GM18508 (cell line): Measurements from ENCODE around the gene GLI1.

Source experiments
- ATAC-seq: cut with Tn5 transposase; IDR thresholded peaks from one replicate; pipeline ENCODE4 v1.9.1; 2021; ENCODE audit warnings: moderate number of reproducible peaks; ENCODE audit not compliant: insufficient read depth, unreplicated experiment

Gene GLI1

DNA sequence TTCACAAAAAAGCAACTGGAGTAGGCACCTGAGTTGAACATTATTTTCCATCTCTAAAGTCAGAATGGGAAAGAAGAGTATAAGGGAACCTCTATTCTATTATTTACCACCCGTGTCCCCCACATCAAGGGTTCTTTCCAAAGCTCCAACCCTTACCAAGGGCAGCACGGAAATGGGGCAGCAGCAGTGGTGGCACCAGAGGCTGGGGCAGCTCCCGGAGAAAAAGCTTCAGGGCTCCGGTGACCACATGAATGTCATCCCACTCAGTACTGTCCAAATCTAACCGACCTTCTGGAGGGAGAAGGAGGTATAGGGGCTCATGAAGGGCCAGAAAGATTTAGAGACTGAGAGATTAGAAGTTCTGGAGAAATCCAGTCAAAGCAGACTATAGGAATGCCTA is 14.3 kb downstream of the GLI1 start:
- no peak for ATAC-seq

DNA sequence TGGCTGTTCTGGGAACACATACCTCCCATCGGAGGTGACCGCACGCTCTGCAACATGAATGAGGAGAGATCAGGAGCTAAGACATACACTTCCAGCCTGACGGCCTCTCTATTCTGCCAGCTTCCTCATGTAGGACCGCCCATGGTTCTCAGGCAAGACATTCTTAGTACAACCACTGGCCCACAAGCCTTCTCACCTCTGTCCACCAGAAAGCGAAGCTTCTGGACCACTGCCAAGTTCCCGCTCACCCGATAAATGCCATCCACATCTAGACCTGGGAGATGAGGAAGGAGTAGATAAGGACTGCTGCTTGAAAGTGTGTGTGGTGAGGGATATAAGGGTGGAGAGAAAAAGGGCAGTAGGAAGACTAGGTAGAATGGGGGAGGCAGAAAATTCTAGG is 14.8 kb downstream of the GLI1 start:
- ATAC-seq: no peak

DNA sequence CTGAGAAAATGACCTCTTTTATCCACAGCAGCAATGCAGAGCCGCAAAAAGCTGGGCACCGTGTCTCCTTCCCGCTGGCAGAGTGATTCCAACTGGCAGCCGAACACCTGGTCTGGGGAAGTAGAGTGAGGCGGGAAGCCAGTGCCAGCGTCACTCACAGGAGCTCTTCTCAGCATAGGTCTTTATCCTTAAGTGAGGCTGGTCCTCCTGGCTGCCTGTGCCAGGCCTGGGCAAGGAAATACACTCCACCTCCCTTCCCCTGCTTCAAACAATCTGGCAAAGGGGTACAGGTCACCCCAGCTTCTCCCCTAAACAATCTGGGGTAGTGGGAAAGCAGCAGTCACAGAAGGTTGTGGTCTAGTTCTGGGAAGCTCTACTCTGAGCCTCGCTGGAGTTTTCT is 15.3 kb downstream of the GLI1 start:
- no peak for ATAC-seq

DNA sequence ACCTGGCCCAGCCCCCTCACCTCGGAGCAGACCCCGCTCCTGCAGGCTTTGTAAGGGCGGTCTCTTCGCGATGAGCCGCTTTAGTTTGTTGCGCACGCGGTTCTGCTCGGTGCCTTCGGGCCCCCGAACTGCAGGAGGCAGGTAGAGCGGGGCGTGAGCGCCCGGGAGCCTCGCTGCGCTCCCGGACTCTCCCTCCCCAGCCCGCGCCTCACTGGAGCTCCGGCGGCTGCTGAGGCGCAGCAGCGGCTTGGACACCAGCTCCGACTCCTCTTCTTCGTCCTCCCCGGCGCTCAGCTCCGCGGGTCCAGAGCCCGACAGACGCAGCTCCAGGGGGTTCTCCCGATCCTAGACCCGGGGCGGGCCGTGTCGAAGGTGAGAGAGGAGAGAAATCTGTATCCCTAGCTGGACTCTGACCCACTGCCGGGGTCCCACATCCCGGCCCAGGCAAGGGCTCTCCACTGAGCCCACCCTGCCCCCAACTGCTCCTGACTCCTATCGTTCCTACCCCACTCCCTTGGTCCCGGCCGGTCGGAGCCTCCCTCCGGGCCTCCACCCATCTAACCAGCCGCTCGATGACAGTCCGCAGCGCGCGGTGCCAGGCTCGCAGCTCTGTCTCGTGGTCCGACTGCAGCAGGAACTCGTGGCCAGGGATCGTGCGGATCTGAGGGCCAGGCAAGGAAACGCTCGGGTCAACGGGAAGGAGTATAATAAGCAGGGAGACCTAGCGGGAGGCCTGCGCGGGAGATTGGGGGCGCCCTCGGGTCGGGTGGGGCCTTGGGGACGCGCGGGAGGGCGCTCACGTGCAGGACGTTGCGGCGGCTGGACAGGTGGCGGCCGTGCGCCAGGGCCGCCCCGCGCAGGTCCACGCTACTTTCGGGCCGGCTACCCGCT is 15.9 kb downstream of the GLI1 start:
- no peak for ATAC-seq

DNA sequence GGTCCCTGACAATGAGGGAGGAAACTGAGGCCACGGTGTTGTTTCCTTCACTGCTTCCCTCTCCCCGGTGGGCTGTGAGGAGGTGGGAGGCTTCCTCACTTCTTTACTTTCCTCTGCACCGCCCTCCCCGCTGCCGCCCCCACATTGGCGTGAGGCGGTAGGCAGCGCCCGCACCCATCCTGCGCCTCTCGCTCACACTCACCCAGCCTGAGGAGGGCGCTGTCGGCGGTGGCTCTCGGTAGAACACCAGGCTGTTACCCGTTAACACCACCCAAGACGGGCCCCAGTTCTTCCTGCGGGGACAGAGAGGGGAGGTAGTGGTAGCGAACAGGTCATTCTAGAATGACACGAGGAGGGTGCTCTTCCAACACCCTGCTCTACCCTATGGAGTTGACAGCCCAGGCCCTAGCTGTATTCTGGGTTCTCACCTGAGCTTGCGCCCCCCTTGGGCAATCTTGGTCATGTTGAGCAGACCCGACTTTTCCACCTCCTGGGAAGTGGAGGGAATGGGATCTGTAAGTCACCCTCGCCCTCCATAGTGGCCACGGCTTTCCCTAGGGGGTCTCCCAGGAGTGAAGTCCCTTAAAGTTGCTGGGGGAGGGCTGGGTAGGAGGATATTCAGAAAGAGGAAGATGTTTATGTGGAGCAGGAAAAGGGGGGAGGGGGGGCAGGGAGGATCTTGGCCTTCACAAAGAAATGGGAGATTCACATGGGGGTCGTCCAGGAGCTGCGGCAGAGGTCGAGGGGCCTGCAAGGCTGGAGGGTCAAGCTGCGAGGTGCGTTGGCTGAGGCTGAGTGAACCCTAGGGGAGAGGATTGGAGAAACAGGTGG is 16.8 kb downstream of the GLI1 start:
- ATAC-seq: no peak

DNA sequence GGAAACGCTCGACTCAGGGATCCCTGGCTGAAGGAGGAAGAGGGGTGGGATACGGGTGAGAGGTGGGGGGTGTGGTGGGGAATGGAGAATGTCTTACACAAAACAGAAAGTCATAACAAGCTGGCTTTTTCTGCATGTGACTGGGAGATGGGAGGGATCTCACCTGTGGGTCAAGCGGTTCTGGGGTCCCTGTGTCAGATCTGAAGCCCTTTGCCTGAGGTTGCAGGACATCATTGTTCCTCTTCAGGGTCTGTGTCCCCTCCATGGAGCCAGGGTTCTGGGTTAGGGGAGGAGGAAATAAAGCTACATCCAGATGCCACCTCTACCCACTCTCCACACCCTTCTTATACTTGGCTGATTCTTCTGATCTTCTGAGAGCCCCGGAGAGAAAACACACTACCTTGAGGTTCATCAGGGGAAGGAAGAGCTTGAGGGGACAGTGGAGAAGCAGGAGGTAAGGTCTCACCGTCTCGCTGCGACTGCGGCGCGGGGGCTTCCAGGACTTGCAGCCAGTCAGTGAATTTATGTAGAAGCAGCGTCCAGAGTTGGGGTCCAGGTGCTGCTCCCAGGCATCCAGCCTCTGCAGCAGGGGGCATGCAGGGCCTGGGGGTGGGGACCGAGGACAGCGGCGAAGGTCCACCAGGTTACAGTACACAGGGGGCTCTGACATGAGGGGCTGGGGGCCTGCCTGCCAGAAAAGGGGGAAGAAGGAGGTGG is 17.6 kb downstream of the GLI1 start:
- no peak for ATAC-seq

DNA sequence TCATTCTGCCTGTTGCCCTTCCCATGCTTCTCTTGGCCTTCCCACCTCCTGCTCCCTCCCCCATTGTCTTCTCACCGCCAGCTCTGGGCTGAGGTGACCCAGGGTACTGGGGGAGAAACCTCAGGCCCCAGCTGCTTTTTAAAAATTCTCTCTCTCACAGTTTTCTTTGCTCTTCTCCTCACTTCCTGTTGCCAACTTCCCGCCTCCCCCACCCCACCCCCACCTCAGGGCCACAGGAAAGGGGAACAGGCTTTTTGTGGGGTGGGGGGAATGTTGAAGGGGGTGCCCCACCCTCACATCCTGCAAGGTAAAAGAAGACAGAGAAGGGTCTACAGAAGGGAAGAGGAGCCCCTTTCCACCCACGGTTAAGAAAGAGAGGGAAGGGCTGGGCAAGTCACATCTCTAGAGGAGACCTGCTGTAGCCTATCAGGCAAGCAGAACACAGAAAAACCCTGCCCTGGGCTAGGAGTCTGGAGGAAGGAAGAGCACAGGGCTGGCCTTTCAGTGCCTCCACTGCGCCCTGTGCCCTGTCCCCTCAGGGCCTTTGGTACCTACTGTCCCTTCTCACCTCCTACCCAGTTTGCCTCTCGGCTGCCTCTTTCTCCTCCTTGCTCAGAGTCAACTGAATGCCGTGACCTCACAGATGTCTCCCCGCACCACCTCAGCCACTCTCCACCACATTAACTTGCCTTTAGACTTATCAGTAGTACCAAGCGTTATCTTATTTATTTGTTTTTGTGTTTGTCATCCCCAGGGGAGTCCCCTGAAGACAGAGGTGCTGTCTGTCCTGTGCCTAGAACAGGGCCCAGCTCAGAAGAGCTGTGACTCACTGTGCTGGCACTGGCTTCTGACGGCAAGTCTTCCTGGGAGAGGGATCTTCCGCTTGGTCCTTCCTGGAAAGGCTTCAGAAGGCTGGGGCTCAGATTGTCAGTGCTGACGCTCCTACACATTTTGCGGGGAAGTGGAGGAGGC is 18.4 kb downstream of the GLI1 start:
- ATAC-seq: no peak

DNA sequence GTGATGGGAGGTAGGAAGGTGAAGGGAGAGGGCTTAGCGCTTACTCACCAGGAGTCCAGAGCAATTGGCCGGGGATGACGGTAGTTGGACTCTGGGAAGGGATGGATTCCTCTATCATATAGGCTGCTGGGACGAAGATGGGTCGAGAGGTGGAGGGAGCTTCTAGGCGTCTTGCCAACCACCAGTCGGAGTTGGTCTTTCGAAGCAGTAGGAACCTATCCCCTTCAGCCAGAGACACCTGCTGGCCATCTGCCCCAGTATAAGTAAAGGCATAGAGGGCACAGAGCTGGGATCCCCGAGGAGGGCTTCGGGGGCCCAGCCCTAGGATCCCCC is 19.4 kb downstream of the GLI1 start:
- ATAC-seq: no peak

DNA sequence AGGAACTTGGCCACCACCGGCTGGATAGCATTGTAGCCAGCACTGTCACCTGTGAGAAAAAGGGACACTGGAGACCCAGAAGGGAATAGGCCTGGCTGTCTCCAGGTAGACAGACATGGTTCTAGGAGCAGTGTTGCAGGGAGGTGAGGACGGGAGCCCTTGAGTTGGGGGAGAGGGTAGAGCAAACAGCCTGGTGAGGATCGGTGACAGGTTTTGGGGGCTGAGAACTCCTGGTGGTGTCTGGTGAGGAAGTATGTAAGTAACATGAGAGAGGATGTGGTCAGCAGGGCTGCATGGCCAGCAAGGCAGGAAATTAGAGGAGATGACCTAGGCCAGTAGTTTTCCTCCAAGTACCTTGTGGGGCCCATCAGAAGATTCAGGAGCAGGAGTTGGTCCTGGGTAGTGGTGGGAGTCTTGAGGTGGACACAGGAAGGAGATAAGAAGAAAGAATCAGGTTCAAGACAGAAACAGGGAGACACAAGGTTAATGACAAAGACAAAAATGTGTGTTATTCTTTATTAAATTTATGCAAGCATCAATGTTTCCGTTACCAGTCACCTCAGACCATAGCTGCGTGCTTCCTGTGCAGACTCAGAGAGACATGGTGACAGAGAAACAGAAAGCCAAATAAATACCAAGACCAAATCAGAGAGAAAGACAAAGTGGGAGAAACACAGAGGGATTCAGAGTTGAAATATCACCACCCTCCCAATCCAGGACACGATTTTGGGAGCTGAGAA is 20.0 kb downstream of the GLI1 start, which contains the start of gene ARHGAP9:
TSS of gene ARHGAP9 (minus strand) at position 491 of the 740 bp plus-strand sequence. CDS start at position 31, 460 bp downstream.
- ATAC-seq: no peak

DNA sequence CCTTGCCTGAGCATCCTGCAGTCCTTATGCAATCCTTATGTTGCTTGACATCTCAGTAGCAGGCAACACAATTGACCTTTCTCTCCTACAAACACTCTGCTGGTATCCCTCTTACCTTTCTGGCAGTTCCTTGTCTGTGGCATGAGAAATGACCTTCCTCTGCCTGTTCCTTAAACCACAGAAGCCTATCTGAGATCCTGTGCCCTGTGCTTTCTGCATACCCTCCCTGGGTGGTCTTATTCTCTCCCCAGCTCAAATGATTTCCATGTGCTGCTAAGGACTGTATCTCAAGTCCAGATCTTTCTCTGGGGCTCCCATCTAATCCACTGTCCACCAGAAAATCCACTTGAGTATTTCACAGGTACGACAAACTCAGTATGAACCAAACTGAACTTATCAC is 22.1 kb downstream of the GLI1 start:
- ATAC-seq: no peak

DNA sequence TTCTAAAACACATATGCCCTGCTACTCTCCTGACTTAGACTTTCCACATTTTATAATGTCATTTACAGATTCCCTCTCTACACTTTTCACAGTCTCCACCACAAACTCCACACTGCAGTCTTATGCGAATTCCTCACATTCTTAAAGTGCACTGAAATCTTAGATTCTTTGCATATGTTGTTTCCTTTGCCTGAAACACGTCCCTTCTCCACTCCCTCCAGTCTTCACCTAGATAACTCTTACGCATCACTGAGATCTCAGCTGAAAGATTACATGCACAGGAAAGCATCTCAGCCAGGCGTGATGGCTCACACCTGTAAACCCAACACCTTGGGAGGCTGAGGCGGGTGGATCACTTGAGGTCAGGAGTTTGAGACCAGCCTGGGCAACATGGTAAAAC is 23.9 kb downstream of the GLI1 start:
- ATAC-seq: no peak

DNA sequence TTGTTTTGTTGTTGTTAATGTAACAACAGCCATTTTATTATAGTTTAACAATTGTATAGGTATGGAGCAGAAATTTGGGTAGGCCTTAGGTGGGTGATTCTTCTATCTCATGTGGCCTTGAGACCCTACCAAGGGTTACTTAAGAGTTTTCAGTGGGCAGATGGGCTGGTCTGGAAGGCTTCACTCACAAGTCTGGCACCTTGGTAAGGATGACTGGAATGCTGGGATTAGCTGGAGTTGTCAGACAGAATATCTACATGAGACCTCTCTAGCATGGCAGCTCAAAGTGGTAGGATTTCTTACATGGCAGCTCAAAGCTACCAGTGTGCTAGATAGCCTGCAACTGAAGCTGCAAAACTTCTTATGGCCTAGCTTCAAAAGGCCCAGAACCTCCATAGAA is 26.1 kb downstream of the GLI1 start:
- ATAC-seq: no peak

DNA sequence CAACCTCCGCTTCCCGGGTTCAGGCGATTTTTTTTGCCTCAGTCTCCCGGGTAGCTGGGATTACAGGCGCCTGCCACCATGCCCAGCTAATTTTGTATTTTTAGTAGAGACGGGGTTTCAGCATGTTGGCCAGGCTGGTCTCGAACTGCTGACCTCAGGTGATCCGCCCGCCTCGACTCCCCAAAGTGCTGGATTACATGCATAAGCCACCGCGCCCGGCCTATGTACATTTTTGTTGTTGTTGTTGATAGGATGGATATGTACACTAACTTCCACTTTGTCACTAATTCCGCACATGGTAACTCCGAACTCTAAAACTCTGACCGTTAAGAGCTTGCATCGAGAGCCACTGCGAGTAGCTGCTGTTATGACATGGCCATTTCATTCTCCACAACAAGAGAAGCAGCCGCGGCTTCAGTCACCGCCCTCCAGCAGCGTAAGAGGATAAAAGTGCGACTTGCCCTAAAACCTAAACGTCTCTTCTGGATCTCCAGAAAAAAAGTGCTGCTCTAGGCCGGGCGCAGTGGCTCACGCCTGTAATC is 27.5 kb downstream of the GLI1 start:
- ATAC-seq: no peak

DNA sequence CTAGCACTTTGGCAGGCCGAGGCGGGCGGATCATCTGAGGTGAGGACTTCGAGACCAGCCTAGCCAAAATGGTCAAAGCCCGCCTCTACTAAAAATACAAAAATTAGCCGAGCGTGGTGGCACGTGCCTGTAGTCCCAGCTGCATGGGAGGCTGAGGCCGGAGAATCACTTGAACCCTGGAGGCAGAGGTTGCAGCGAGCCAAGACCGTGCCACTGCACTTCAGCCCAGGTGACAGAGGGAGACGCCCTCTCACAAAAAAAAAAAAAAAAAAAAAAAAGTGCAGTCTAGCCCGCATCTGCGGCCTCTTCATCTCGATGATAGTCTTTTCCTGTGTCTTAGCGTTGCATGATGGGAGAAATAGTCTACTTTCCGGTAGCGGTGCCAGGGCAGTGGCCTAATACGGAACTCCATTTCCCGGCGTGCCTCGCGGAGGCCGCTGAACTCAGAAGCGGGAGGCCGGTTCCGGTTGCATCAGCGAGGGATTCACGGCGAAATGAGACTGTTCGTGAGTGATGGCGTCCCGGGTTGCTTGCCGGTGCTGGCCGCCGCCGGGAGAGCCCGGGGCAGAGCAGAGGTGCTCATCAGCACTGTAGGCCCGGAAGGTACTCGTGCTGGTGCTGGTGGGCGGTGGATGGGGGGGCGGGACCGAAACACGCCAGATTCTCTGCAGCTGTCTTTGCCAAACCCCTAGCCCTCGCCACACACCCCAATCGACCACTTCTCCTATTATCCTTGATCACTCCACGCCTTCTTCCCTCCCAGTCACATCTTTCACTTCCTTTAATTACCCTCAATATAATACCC is 28.2 kb downstream of the GLI1 start, which contains the start of gene MARS1:
TSS of gene MARS1 (plus strand) at position 472 of the 805 bp plus-strand sequence. CDS start at position 495, 23 bp downstream.
- ATAC-seq: peak; percentile 90

DNA sequence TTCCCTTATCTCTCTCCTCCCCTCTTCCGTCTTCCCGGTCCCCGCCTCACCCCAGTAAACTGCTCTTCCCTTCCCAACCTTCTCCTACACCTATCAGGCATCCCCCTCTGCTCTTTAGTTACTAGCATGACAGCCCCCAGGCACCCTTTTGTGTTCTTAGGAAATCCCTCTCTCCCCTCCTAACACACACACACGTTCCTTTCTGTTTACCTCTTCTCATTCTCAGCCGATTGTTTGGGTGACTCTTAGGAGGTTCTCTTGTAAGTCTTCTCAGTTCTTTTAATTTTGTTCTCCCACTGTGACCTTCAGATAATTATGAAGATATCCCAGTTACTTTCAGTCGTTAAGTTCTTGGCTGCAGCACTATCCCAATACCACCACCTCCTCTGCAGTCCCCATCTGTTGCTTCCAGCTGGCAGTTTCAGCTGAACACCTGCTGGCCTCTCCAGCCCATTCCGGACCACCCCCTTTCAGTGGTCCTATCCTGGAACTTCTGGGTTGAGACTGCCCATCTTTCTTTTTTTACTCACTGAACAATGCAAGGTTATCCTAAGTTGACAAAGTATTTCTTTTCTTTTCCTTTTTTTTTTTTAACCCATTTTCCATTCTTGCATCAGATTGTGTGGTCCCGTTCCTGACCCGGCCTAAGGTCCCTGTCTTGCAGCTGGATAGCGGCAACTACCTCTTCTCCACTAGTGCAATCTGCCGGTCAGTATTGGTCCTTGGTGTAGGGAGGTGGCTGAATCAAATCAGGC is 29.0 kb downstream of the GLI1 start:
- ATAC-seq: no peak

DNA sequence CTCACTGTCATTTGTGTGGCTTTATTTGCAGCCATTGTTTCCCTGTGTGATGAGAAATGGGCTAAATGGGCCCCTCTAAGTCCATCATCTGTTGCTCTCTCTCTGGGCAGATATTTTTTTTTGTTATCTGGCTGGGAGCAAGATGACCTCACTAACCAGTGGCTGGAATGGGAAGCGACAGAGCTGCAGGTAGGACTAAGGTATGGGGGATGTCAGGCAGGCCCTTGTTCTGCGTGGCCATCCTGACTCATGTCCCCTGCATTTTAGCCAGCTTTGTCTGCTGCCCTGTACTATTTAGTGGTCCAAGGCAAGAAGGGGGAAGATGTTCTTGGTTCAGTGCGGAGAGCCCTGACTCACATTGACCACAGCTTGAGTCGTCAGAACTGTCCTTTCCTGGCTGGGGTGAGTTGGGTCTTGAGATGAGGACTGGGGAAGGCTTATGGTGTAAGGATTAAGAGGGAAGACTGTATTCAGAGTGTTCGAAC is 29.6 kb downstream of the GLI1 start:
- no peak for ATAC-seq

DNA sequence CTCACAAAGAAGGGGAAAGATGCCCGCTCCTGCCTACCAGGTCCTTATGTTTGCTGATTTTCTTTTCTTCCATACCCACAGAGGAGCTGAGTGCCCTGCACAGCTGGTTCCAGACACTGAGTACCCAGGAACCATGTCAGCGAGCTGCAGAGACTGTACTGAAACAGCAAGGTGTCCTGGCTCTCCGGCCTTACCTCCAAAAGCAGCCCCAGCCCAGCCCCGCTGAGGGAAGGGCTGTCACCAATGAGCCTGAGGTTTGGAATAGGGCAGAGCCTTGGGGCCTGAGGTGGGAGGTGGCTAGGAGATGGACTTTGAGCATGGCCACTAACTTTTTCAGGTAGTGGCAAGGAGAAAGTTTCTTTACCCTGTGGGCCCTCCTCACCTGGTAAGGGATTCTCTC is 30.5 kb downstream of the GLI1 start:
- no peak for ATAC-seq
